HG02571 (cell line): Measurements from ENCODE around the gene FUBP3.

ENCODE experiments used
- ATAC-seq: cut with Tn5 transposase; IDR thresholded peaks from one replicate; pipeline ENCODE4 v1.9.1; 2021; ENCODE audit warnings: mild to moderate bottlenecking, moderate library complexity; ENCODE audit not compliant: unreplicated experiment

Gene FUBP3

DNA sequence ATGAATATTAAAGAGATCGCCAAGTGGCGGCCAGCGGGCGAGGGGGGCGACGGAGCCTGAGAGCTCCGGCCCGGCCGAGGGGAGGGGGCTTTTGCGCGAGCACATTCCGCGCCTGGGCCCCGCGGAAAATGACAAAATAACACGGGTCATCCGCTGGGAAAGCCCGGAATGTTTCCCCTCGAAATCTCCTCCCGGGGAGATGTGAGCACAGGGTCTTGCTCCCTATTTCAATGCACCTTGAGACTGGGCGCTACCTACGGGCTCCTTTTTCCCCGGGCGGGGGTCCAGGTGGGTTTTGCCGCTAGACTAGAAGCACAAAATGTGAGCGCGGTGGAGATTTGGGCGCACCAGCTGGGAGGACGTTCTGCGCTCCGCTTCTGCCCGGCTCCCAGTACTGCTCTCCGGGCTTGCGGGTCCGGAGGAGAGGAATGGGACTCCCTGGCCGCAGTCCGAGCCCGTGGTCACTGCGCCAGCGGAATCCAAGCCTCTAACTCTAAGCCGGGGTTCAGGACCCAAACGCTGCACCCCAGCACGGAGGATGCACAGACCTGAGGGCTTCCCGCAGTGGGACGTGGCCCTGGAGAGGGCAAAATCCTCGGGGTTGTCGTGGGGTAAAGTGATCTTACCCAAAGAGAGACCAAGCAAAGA lies 82.2 kb downstream of the FUBP3 start:
- ATAC-seq = no peak

DNA sequence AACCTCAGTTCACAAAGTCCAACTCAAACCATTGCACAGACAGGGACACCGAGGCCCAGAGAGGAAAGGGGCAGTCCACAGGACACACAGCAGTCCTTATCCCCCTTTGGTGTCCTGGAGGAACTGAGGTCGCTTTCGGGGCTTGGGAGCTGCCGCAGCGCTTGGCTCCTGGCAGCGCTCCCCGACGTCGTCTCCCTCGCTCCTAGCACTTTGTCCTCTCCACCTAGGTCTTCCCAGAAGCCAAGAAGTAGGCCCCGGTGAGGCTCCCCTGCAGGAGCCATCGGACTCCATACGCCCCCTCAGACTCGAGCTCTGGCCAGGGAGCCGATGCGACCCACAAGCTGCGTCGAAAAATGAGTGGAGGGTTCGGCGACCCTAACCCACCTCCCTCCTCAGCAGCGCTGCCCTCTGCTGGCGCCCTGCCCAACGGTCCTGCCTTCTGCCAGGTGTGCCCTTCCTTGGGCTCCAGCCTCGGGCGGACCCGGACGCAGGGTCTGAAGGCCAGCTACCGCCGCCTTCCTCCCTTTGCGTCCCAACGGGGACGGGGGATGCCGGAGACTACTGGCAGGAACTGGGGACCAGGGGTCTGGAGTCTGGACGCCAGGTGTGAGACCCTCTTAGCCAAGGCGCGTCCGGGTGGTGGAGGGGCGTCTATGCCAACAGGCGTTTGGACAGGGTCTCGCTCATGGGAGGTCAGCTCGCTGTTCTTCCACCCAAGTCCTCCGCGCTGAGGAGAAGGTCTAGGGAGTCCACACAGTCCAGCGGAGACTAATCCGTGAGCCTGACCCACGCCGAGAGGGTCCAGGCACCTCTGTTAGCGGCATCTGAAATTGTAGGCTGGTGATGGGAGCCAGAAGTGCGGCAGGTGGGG lies 83.0 kb downstream of the FUBP3 start:
- no peak for ATAC-seq

DNA sequence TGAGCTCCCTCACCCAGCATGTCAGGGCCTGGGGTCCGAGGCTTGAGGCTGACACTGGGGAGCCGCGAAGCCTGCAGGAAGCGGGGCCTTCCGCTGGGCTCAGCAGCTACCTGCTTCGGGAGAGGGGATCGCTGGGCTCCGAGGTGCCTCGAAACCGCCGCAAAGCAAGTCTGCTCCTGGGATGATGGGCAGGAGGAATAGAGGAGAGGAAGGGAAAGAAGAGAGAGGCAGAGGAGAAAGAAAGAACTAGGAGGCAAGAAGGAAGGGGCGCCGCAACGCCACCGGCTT lies 83.5 kb downstream of the FUBP3 start:
- no peak for ATAC-seq

DNA sequence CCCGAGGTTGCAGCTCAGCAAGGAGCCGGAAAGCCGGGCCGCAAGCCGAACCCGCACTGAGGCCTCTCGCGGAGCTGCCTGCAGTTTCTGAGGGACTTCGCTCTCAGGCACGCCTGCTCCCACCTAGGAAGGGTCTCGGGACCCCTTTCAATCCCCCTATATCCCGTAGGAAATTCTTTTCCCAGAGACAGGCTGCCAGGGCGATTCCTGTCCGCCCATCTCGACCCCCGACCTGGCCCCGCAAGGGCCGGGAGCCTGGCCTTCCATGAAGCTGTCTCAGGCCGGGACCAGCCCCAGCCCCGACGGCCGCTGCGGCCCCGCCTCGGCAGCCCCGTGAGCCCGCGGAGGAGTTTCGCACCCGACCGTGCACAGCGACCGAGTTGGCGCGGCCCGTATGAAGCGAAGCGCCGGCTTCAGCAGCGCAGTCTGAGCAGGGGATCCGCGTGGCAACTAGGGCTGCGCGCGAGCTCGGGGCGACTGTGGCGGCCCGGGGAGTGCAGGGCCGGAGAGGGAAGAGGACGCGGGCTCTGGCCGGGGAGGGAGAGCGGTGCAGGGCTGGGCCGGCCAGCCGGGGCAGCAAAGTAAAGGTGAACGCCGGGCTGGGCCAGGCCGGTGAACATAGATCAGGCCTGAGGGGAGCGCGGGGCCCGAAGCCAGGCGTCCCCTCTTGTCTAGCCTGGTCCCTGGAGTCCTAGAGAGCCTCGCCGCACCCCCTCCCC lies 84.0 kb downstream of the FUBP3 start:
- no peak for ATAC-seq

DNA sequence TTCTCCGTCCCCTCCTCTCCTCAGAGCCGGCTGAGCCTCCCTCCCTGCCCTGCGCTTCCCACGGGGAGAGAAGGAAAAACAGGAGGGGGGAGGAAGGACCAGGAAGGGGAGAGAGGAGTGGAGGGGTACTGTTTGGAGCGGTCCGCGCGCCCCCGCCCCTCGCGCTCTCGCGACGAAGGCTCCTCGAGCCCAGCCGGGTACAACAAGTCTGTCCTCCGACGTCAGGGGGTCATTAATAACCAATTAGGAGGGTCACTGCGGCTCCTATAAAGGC lies 84.5 kb downstream of the FUBP3 start:
- no peak for ATAC-seq

DNA sequence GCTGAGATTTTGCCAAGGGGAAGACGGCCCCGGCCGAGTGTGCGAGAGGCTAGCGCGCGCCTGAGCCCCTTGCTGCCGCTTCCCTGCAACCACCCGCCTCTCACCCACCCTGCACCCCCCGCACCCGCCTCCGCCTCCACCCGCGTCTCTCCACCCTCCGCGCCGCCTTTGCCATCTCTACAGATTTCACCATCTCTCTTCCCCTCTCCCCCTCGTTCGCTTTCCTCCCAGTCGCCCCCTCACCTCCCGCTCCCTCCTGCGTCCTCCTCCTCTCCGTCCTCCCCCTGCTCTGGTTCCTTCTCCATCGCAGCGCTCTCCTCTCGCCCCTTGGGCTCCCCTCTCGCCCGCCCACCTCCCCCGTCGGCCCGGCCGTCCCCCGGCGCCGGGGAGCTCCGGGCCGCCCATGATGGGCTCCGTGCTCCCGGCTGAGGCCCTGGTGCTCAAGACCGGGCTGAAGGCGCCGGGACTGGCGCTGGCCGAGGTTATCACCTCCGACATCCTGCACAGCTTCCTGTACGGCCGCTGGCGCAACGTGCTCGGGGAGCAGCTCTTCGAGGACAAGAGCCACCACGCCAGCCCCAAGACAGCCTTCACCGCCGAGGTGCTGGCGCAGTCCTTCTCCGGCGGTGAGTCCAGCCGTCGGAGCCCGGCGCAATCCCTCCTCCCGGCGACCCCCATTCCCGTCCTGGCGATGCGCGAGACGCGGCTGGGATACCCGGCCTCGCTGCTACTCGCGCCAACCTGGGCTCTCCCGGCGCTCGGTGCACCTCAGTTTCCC lies 85.1 kb downstream of the FUBP3 start, which contains the start of gene PRDM12:
TSS of gene PRDM12 (plus strand) at position 344 of the 778 bp plus-strand sequence. CDS start at position 404, 60 bp downstream.
- ATAC-seq = no peak

DNA sequence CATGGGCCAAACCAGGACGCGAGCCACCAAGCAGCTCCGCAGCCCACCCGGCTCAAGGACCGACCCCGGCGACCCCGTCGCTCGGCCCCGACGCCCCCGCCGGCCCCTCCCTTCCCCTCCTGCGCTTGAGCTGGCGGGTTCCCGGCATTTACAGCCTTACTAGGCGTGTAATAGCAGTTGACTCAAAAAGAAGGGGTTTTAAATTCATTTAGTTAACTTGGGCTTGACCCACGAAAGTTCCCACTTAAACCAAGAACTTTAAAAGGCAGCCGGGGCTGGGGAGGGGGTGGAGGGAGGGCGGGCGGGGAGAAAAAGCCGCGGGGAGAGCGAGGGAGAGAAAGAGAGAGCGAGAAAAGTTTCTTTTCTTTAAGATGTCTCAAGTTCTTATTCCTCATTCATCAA lies 85.7 kb downstream of the FUBP3 start:
- no peak for ATAC-seq

DNA sequence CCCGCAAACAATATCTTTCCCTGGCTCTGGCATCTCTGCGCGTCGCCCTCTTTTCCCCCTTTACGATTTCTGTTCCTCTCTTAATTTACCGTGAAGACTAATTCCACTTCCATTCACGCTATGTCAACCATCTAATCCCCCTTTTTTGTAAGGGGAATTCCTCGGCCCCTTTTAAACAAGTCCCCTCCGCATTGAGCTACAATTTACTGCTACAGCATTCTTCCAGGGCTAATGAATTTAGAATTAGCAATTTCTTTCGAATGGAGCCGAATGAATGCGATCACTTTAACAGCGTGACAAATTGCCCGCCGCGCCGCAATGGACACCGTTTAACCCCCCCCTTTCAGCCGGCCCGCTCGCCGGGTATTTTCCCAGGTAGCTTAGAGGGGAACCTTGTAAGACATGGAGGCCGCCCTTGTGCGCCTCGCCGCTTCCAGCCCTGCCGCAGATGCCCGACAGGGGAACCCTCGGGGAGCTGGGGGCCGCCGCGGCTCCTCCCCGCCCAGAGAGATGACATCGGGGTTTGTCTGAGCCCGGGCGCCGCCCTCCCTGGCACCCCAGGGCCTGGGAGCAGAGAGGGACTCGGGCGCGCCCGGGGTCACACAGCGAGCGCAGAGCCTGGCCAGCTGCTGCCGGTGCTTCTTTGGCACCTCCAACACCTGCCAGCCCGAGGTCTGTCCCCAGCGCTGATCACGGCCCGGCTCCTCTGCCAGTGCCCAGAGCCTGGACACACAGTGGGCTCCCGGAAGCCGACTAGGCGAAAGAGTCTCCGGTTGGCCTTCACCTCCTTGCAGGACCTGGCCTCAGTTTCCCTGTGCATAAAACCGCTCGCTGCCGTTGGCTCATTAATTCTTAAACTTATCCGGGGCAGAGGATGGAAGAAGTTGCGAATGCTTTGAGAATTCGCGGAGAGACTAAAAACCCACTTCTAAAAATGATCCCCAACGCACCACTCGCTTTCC lies 86.3 kb downstream of the FUBP3 start:
- ATAC-seq = no peak

DNA sequence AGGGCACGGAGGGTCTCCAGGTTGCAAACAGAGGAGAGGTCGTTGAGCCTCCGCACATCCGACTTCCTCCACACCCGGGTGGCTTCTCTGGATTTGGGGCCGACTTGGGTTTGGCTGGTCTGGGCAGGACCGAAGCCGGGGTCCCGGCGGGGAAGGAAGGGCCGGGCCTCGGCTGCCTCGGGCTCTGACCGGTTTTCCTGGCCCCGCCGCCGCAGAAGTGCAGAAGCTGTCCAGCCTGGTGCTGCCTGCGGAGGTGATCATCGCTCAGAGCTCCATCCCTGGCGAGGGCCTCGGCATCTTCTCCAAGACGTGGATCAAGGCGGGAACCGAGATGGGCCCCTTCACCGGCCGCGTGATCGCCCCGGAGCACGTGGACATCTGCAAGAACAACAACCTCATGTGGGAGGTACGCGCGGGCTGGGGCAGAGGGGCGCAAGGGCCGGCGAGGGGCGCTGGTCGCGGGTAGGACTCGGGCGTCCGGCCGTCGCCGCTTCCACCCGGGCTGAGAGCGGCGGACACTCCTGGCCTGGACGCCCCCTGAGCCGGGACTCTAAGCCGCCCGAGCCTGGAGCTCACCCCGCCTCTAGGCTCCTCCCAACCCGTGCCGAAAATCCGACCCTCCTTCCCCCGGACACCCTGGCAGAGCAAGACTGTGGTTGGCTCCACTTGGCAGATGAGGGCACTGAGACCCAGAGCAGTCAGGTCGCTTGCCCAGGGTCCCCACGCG lies 87.2 kb downstream of the FUBP3 start:
- ATAC-seq = no peak

DNA sequence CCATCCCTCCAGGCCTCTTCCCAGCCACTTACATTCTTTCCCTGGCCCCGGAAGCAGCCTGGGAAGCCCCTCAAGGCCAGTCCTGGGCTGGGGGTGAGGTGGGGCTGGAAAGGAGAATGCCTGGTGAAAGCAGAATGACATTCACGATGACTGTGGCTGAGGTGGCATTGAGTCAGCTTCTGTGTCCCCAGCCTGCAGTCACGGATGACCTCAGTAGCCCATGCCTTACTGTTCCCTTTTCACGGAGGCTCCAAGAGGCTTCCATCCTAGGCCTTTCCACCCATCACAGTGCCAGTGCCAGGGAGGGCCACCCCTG lies 87.7 kb downstream of the FUBP3 start:
- no peak for ATAC-seq

DNA sequence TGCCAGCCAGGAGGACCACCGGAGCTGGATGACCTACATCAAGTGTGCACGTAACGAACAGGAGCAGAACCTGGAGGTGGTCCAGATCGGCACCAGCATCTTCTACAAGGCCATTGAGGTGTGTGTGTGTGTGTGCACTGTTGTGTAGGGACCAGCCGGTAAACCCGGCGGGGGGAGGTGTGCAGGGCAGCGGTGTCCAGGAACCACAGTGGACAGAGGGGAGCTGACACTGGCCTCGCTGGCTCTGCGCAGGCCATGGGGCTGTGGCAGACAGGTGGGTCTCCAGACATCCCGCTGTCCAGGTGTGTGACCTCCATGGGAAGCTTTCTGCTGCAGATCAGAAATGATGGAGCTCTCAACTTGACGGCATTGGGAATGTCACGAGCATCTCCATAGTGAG lies 88.8 kb downstream of the FUBP3 start:
- ATAC-seq = no peak

DNA sequence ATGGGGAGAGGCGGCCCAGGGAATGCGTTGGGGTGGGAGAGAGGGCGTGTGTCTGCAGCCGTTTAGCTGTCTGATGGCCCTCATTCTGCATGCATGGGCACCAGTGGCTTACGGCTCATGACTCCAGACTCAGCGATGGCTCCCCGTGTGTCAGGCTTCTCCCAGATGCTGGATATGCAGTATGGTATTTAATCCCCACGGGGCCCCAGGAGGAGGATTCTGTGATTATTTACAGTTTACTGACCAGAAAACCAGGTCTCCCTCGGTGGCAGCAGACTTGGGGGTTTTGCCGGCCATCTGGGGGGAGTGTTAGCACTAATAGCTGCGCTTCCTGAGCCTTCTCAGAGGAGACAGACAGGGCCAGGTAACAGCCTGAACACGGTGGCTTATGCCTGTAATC lies 89.3 kb downstream of the FUBP3 start:
- ATAC-seq = no peak

DNA sequence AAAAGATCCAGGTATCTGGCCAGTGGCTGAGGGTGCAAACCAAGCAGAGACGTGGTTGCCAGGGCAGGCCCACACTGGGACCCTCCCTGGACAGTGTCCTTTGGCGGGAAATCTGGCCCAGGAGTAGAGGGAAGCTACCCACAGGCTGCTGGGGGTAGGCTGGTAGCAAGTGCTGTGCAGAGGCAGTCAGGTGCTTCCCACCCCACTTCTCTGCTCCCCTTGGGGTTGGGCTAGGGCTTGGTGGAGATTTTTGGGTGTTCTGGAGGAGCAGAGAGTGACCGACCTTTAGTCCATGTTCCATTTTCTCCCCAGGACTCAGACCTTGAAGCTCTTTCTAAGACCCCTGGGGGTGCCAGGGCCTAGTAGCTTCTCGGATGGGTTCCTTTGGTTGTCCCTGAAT lies 90.6 kb downstream of the FUBP3 start:
- ATAC-seq = no peak

DNA sequence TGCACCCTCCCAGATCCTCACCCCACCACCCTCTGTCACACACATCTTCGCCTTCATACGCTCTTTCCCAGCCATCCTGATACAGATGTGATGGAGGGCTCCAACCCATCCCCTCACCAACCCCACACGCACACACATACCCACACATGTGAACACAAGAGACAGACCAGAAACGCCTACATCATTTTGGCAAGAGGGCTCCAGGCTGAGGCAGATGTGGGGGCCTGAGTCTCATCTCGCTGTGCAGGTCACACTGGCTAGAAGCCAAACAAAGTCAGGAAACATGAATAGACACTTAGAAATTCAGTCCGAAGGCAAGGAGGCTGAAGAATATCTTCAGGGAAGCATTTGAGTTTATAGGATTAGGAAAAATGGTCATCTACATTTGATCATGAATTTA lies 91.3 kb downstream of the FUBP3 start:
- ATAC-seq = no peak

DNA sequence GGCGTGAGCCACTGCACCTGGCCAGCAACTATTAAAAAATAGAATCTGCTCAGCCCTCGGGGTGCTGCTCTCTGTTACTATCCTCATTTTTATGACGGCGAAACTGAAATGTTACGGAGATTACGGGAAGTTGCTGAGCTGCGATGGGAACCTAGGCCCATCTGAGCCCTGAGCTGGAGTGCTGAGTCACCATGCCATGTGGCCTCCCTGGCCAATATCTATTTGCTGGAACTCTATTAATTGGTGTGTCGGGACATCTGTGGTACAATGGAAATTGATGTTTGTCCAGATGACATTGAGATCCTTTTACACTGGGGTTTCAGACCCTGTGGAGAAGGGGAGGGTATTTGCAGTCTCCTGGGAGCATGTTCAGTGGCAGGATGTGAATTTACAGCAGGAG lies 93.1 kb downstream of the FUBP3 start:
- no peak for ATAC-seq

DNA sequence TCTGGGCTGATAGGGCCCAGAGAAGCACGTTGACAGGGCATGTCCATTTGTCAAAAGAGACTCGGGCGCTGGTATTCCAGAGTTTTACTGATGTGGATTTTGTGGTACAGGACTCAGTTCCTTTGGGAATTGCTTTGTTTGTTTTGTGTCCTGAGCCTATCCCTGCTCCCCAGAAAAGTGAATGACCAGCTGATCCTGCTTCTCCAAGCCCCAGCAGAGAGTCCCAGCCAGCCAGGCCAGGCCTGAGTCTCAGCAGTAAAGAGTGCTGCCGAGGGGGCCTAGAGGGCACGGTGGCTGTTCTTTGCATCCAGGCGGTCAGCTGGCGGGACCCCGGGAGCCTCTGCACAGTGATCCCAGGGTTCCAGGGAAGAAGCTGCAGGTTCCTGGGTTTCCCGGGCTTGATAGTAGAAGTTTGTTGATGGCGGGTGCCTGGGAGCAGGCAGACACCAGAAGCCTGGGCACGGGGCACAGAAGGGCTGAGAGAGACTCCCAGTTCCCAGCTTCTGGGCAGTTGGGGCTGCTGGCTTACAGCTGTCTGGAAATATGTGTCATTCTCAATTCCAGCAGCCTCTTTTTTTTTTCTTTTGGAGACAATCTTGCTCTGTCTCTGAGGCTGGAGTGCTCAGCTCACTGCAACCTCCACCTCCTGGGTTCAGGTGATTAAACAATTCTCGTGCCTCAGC lies 93.7 kb downstream of the FUBP3 start:
- ATAC-seq = no peak

DNA sequence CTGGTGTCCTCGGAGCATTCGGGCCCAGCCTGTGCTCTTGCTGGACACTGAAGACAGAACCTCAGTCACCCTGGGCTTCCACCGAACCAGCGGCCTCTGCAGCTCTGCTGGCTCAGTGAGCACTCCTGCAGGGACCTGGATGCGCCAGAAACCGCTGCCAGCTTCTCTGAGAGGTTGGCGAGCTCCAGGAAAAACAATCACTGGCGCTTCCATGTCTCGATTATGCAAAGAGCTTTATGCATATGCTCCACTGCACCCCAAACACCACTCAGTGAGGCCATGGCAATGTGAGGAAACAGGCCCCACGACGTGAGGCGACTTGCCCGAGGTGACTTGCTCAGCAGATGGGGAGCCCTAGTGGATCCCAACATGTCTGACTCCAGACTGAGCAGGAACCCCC lies 96.0 kb downstream of the FUBP3 start:
- ATAC-seq = no peak

DNA sequence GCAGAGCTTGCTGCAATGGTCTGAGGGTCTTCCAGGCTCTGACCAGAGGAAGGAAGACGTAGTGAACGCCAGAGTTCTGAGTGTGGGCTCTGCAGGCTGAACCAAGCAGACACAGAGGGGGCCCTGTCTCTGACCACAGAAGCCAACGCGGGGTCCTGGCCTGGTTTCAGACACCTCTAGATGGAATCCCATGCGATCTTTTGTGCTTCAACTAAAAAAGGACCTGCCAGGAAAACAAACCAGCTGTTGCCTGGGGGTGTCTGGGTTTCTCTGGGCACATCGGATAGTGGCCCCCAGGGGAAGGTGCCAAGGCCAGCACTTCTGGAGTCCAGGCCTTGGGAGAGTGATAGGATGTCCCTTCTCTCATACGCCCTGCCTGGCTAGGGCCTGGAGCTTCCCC lies 97.9 kb downstream of the FUBP3 start:
- ATAC-seq = no peak
